Prostate gland (tissue), 2 donors: ENCODE measurements around the gene MAD1L1. TPM values are rescaled to one million over a fixed set of nuclear protein-coding genes. Genes with fewer than 3 reads are reported as not detected.

ENCODE experiments used
- DNase-seq: peaks from one replicate; pipeline ENCODE4 v3.0.0-alpha.2; 2019; ENCODE audit warnings: low spot score
- H3K27ac ChIP-seq, 2 donors: fragments of 200-600 bp; sonication (generic); 2 replicates each; pipeline ENCODE4 v1.5.1; 2017 to 2019
- H3K27me3 ChIP-seq: fragments of 200-600 bp; sonication (generic); replicated peaks from 2 replicates; pipeline ENCODE4 v1.5.1; 2019; ENCODE audit not compliant: insufficient read depth
- H3K36me3 ChIP-seq, 2 donors: fragments of 200-600 bp; sonication (generic); 1 replicate in 1 of 2; 2 replicates in 1 of 2; pipeline versions ENCODE4 v1.5.1 to v1.8.1; 2017 to 2019
- H3K4me1 ChIP-seq: fragments of 200-600 bp; sonication (generic); replicated peaks from 2 replicates; pipeline ENCODE4 v1.5.1; 2019
- H3K4me3 ChIP-seq, 2 donors: fragments of 200-600 bp; sonication (generic); 2 replicates each; pipeline ENCODE4 v1.5.1; 2017 to 2019
- H3K9me3 ChIP-seq: fragments of 200-600 bp; sonication (generic); 2 replicates; pipeline ENCODE4 v1.5.1; 2017
- CTCF ChIP-seq, 4 experiments: fragments of 200-600 bp in 2 of 4; fragments of 450-650 bp in 2 of 4; sonication (generic) in 2 of 4; IDR thresholded peaks; 1 replicate in 3 of 4; 2 replicates in 1 of 4; pipeline ENCODE4 v1.5.1; 2016 to 2019; ENCODE audit warnings: antibody characterized with exemption in 4 of 4, mild to moderate bottlenecking in 2 of 4, moderate library complexity in 2 of 4
- POLR2A ChIP-seq: fragments of 450-650 bp; IDR thresholded peaks from one replicate; pipeline ENCODE4 v1.6.1; 2016; ENCODE audit warnings: antibody characterized with exemption, mild to moderate bottlenecking
- POLR2AphosphoS5 ChIP-seq: sonication (generic); formaldehyde crosslinking; IDR thresholded peaks from one replicate; pipeline ENCODE4 v1.6.1; 2017; ENCODE audit warnings: antibody characterized with exemption
- WGBS: methylation state at CpG from one replicate; pipeline ENCODE4 v1.1.5; 2018; 5-methylcytosine and 5-hydroxymethylcytosine counted together
- intact Hi-C: fragments of 100-400 bp; cut with DNase I; formaldehyde crosslinking; loops from one replicate; pipeline ENCODE4 v1.14.2; 2022
- total RNA-seq, 2 donors: library from RNA; depleted of rRNA; stranded (reverse); fragments of >200 nt; gene quantifications; one replicate each; pipeline ENCODE4 v1.1.0, GENCODE V29; 2016

Gene MAD1L1
- total RNA-seq, 2 donors from 2014 or later, result 79.3 to 91.9 TPM

GRCh38 chr7:1922870-1923236 is 309.9 kb downstream of the MAD1L1 start:
- Histone ChIP-seq H3K4me1 (no peaks in the 10 kb centered on the region), H3K27me3 (no peaks in the 10 kb centered on the region), H3K9me3 (no peaks in the 10 kb centered on the region), H3K36me3 (no peaks in the 10 kb centered on the region), H3K27ac (peak overlapping the region in 1 of 2 donors; percentile 70), H3K4me3 (no peak overlapping the region)
- no peak for DNase-seq
- WGBS, result 98% methylated on average over 7 of the region's 7 CpGs
- TF ChIP-seq POLR2A, result no peak
- intact Hi-C loops, result no loop called here

- TF ChIP-seq POLR2A, result no peak
- TF ChIP-seq CTCF (IDR thresholded peaks at IDR 0.05), result no peak
- TF ChIP-seq POLR2AphosphoS5, result peak; percentile 76
- Histone ChIP-seq H3K9me3 (no peaks in the 10 kb centered on the region), H3K27ac (peak overlapping the region in 1 of 2 donors; percentile 70), H3K4me1 (no peaks in the 10 kb centered on the region), H3K4me3 (no peak overlapping the region), H3K36me3 (no peaks in the 10 kb centered on the region), H3K27me3 (no peaks in the 10 kb centered on the region)
- DNase-seq, result peak; percentile 33
- intact Hi-C loops, result no loop called here
- 72% methylated on average over 42 of the region's 42 CpGs for WGBS
Observed at GRCh38 chr7:1922071-1922869, 310.5 kb downstream of the MAD1L1 start.

GRCh38 chr7:1920881-1921280 is 311.9 kb downstream of the MAD1L1 start:
- Histone ChIP-seq H3K9me3 (no peaks in the 10 kb centered on the region), H3K4me1 (no peaks in the 10 kb centered on the region), H3K36me3 (no peaks in the 10 kb centered on the region), H3K27ac (no peak overlapping the region), H3K4me3 (no peak overlapping the region), H3K27me3 (no peaks in the 10 kb centered on the region)
- TF ChIP-seq POLR2AphosphoS5 (no peak), CTCF (IDR thresholded peaks at IDR 0.05) (no peak), POLR2A (no peak)
- 73% methylated on average over 16 of the region's 16 CpGs for WGBS
- no peak for DNase-seq
- intact Hi-C loops, result no loop called here

GRCh38 chr7:1920266-1920681 is 312.5 kb downstream of the MAD1L1 start:
- 69% methylated on average over 20 of the region's 20 CpGs for WGBS
- Histone ChIP-seq H3K27ac (no peak overlapping the region), H3K9me3 (no peaks in the 10 kb centered on the region), H3K27me3 (no peaks in the 10 kb centered on the region), H3K4me3 (no peak overlapping the region), H3K4me1 (no peaks in the 10 kb centered on the region), H3K36me3 (no peaks in the 10 kb centered on the region)
- intact Hi-C loops, result no loop called here
- TF ChIP-seq POLR2A (no peak), CTCF (IDR thresholded peaks at IDR 0.05) (no peak), POLR2AphosphoS5 (no peak)
- DNase-seq, result no peak

- WGBS, result 82% methylated on average over 22 of the region's 22 CpGs
- no peak for DNase-seq
- H3K9me3 ChIP-seq, result no peaks in the 10 kb centered on the region
- TF ChIP-seq CTCF (IDR thresholded peaks at IDR 0.05) (no peak), POLR2AphosphoS5 (no peak), POLR2A (no peak)
- H3K27me3 ChIP-seq, result no peaks in the 10 kb centered on the region
- no peaks in the 10 kb centered on the region for H3K36me3 ChIP-seq
- intact Hi-C loops, result no loop called here
- H3K4me3 ChIP-seq, result no peak overlapping the region
- no peak overlapping the region for H3K27ac ChIP-seq
- H3K4me1 ChIP-seq, result no peaks in the 10 kb centered on the region
Observed at GRCh38 chr7:1919539-1920265, 313.0 kb downstream of the MAD1L1 start.
